ENCODE results near the gene LIFR.

DNA sequence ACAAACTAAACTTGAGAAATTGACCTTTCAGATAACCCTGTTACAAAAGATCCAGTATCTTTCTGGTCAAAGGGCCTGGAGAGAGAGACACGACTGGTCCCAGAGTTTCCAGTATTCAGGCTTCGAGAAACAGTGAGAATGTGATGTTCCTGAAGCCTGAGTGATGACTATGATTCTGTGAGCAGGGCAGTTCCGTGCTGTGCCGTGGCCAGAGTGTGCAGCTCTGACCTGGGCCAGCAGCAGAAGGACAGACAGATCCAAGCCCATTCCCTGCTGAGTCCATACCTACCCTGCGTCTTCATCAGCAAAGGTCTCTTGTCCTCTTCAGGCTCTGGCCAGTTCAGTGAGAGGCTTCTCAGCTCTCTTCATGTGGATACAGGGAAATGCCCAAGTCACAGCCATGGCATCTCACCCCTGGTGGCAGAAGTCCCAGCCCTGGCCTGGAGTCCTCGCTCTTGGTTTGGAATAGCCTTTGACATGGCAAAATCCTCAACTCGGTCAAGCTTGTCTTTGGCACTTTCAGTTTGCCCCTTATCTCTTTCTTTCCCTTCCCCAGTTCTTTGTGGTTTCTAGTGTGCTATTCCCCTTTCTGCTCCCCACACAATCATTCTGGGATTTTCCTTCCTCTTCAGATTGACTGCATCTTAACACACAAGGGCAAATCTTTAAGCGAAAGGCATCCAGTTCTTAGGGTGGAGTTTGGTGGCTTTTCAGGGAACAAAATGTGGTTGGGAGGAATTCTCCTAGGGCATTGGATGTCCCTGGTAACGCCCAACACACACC is 107.7 kb downstream of the LIFR start:
- TF ChIP-seq, protein P1, sequence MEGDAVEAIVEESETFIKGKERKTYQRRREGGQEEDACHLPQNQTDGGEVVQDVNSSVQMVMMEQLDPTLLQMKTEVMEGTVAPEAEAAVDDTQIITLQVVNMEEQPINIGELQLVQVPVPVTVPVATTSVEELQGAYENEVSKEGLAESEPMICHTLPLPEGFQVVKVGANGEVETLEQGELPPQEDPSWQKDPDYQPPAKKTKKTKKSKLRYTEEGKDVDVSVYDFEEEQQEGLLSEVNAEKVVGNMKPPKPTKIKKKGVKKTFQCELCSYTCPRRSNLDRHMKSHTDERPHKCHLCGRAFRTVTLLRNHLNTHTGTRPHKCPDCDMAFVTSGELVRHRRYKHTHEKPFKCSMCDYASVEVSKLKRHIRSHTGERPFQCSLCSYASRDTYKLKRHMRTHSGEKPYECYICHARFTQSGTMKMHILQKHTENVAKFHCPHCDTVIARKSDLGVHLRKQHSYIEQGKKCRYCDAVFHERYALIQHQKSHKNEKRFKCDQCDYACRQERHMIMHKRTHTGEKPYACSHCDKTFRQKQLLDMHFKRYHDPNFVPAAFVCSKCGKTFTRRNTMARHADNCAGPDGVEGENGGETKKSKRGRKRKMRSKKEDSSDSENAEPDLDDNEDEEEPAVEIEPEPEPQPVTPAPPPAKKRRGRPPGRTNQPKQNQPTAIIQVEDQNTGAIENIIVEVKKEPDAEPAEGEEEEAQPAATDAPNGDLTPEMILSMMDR (IDR thresholded peaks at IDR 0.05) = no peak
- TF ChIP-seq JUND (IDR thresholded peaks at IDR 0.05) = no peak
- TF ChIP-seq EP300 (IDR thresholded peaks at IDR 0.05; ENCODE audit: borderline replicate concordance in 1 of 2, low read depth in 1 of 2, low read length in 1 of 2) = no peak
- TF ChIP-seq YY1 (IDR thresholded peaks at IDR 0.05; ENCODE audit: low read depth) = no peak
- TF ChIP-seq RFX5 (IDR thresholded peaks at IDR 0.05; ENCODE audit: low read length) = no peak
- no peak for TF ChIP-seq SIN3A (IDR thresholded peaks at IDR 0.05; ENCODE audit: borderline replicate concordance, low read depth, low read length)
- TF ChIP-seq, protein P2, sequence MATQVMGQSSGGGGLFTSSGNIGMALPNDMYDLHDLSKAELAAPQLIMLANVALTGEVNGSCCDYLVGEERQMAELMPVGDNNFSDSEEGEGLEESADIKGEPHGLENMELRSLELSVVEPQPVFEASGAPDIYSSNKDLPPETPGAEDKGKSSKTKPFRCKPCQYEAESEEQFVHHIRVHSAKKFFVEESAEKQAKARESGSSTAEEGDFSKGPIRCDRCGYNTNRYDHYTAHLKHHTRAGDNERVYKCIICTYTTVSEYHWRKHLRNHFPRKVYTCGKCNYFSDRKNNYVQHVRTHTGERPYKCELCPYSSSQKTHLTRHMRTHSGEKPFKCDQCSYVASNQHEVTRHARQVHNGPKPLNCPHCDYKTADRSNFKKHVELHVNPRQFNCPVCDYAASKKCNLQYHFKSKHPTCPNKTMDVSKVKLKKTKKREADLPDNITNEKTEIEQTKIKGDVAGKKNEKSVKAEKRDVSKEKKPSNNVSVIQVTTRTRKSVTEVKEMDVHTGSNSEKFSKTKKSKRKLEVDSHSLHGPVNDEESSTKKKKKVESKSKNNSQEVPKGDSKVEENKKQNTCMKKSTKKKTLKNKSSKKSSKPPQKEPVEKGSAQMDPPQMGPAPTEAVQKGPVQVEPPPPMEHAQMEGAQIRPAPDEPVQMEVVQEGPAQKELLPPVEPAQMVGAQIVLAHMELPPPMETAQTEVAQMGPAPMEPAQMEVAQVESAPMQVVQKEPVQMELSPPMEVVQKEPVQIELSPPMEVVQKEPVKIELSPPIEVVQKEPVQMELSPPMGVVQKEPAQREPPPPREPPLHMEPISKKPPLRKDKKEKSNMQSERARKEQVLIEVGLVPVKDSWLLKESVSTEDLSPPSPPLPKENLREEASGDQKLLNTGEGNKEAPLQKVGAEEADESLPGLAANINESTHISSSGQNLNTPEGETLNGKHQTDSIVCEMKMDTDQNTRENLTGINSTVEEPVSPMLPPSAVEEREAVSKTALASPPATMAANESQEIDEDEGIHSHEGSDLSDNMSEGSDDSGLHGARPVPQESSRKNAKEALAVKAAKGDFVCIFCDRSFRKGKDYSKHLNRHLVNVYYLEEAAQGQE (IDR thresholded peaks at IDR 0.05; ENCODE audit: low read depth, low read length) = no peak
- no peak for TF ChIP-seq TCF12 (IDR thresholded peaks at IDR 0.05)
- TF ChIP-seq POLR2AphosphoS5 (IDR thresholded peaks at IDR 0.05; ENCODE audit: low read depth, low read length) = no peak
- TF ChIP-seq RXRA (IDR thresholded peaks at IDR 0.05; ENCODE audit: borderline replicate concordance, low read depth) = no peak
- no peak for TF ChIP-seq ELF1 (IDR thresholded peaks at IDR 0.05)
- no peak for TF ChIP-seq FOXJ3 (CRISPR knock-in tag; IDR thresholded peaks at IDR 0.05)
- no peak for TF ChIP-seq SMC3 (IDR thresholded peaks at IDR 0.05; ENCODE audit: low read depth, low read length)

Measured in SK-N-SH (cell line).